Measurements from ENCODE around the gene PTPN14.
A peak's percentile ranks its signal among the peaks of the same experiment; 100 is the strongest.

PTPN14 gene

GRCh38 chr1:214541693-214542092 lies 9.7 kb downstream of the PTPN14 start:
- H4K20me1 ChIP-seq (ENCODE audit: insufficient read depth, low read length, poor library complexity, severe bottlenecking) = no peaks in the 10 kb centered on the region
- TF ChIP-seq CTCF (conservative IDR thresholded peaks at IDR 0.05; ENCODE audit: low read length) (no peak), EZH2phosphoT487 (IDR thresholded peaks at IDR 0.05; ENCODE audit: borderline replicate concordance) (no peak)
- H3K79me2 ChIP-seq (ENCODE audit: insufficient read depth, low read length) = peaks cover 76% of the 10 kb centered on the region

GRCh38 chr1:214541206-214541605 lies 10.2 kb downstream of the PTPN14 start:
- Histone ChIP-seq H3K79me2 (ENCODE audit: insufficient read depth, low read length) (peaks cover 72% of the 10 kb centered on the region), H3K4me2 (ENCODE audit: low read depth, low read length, poor library complexity, severe bottlenecking) (no peak overlapping the region), H3F3A (ENCODE audit: low read depth) (no peaks in the 10 kb centered on the region), H3K27me3 (ENCODE audit: insufficient read depth, low read length, poor library complexity, severe bottlenecking) (no peaks in the 10 kb centered on the region), H3K4me1 (ENCODE audit: insufficient read depth, low read length, poor library complexity, severe bottlenecking) (peaks cover 52% of the 10 kb centered on the region), H3K9me2 (replicated peaks; ENCODE audit: low read depth, low read length) (no peaks in the 10 kb centered on the region), H3K4me3 (ENCODE audit: low read length, poor library complexity, severe bottlenecking) (no peak overlapping the region), H3K9ac (ENCODE audit: low read depth, low read length, poor library complexity, severe bottlenecking) (no peak overlapping the region), H3K9me3 (ENCODE audit: insufficient read depth, low read depth, low read length) (no peaks in the 10 kb centered on the region), H4K20me1 (ENCODE audit: insufficient read depth, low read length, poor library complexity, severe bottlenecking) (no peaks in the 10 kb centered on the region), H3K36me3 (ENCODE audit: insufficient read depth, low read length) (no peaks in the 10 kb centered on the region), H2AFZ (ENCODE audit: low read length) (no peak overlapping the region)
- TF ChIP-seq CTCF (conservative IDR thresholded peaks at IDR 0.05; ENCODE audit: low read length) (no peak), EZH2phosphoT487 (IDR thresholded peaks at IDR 0.05; ENCODE audit: borderline replicate concordance) (no peak)

More at GRCh38 chr1:214541693-214542092, 9.7 kb downstream of the PTPN14 start:
- Histone ChIP-seq H3K4me1 (ENCODE audit: insufficient read depth, low read length, poor library complexity, severe bottlenecking) (peaks cover 56% of the 10 kb centered on the region), H3K4me3 (ENCODE audit: low read length, poor library complexity, severe bottlenecking) (no peak overlapping the region), H3K9me2 (replicated peaks; ENCODE audit: low read depth, low read length) (no peaks in the 10 kb centered on the region), H3K27me3 (ENCODE audit: insufficient read depth, low read length, poor library complexity, severe bottlenecking) (no peaks in the 10 kb centered on the region), H2AFZ (ENCODE audit: low read length) (no peak overlapping the region), H3K9ac (ENCODE audit: low read depth, low read length, poor library complexity, severe bottlenecking) (no peak overlapping the region), H3F3A (ENCODE audit: low read depth) (no peaks in the 10 kb centered on the region), H3K9me3 (ENCODE audit: insufficient read depth, low read depth, low read length) (no peaks in the 10 kb centered on the region), H3K36me3 (ENCODE audit: insufficient read depth, low read length) (no peaks in the 10 kb centered on the region), H3K4me2 (ENCODE audit: low read depth, low read length, poor library complexity, severe bottlenecking) (peak overlapping the region; percentile 5)

DNA sequence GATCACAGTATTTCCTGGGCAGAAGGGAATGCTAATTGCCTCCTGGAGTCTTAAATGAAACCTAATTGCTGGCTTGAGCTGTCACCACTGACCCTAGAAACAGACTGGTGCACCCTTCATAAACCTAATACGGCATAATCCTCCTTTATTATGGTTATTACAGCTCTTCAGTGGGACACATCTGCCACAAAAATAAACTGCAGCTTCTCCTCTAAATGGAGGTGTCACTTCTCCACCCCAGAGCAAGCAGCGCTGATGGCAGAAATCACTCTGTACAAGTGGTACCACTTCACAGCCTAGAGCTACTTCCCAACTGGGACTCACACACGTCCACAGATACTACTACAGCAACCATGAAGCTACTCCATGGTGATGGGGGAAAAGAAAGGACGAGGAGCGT lies 11.1 kb downstream of the PTPN14 start:
- no peak overlapping the region for H2AFZ ChIP-seq (ENCODE audit: low read length)
- no peaks in the 10 kb centered on the region for H3K27me3 ChIP-seq (ENCODE audit: insufficient read depth, low read length, poor library complexity, severe bottlenecking)
- H4K20me1 ChIP-seq (ENCODE audit: insufficient read depth, low read length, poor library complexity, severe bottlenecking) = no peaks in the 10 kb centered on the region
- no peaks in the 10 kb centered on the region for H3K9me3 ChIP-seq (ENCODE audit: insufficient read depth, low read depth, low read length)
- H3K9ac ChIP-seq (ENCODE audit: low read depth, low read length, poor library complexity, severe bottlenecking) = no peak overlapping the region
- no peaks in the 10 kb centered on the region for H3F3A ChIP-seq (ENCODE audit: low read depth)
- no peaks in the 10 kb centered on the region for H3K36me3 ChIP-seq (ENCODE audit: insufficient read depth, low read length)
- no peak overlapping the region for H3K4me2 ChIP-seq (ENCODE audit: low read depth, low read length, poor library complexity, severe bottlenecking)
- H3K4me1 ChIP-seq (ENCODE audit: insufficient read depth, low read length, poor library complexity, severe bottlenecking) = peaks cover 43% of the 10 kb centered on the region
- H3K9me2 ChIP-seq (replicated peaks; ENCODE audit: low read depth, low read length) = no peaks in the 10 kb centered on the region
- no peak overlapping the region for H3K4me3 ChIP-seq (ENCODE audit: low read length, poor library complexity, severe bottlenecking)
- no peak for TF ChIP-seq CTCF (conservative IDR thresholded peaks at IDR 0.05; ENCODE audit: low read length)
- TF ChIP-seq EZH2phosphoT487 (IDR thresholded peaks at IDR 0.05; ENCODE audit: borderline replicate concordance) = no peak
- H3K79me2 ChIP-seq (ENCODE audit: insufficient read depth, low read length) = peaks cover 68% of the 10 kb centered on the region
